IMR-90 (cell line): ENCODE data around the gene SLC13A1. TPM values are rescaled to one million over a fixed set of nuclear protein-coding genes. Genes with fewer than 3 reads are reported as not detected.

Experiments
- ATAC-seq: fragments of 200-7000 bp; cut with Tn5 transposase; 2 replicates; pipeline ENCODE4 v1.9.1; 2020; ENCODE audit warnings: low read depth, mild to moderate bottlenecking, moderate library complexity
- BruUV-seq: library from RNA; stranded (reverse); fragments of 400-500 nt; replicated peaks from 2 replicates; lab custom pipeline; 2021; lab: Mats Ljungman, UMichigan
- CTCF ChIA-PET: fragments of 300-600 bp; formaldehyde crosslinking; extraction: SDS; loops from one replicate; lab custom pipeline; 2021; ENCODE audit warnings: antibody characterized with exemption; lab: Yijun Ruan, JAX
- POLR2A ChIA-PET: fragments of 300-600 bp; sonication (Branson Sonifier 250); formaldehyde crosslinking; loops from one replicate; lab custom pipeline; 2022; ENCODE audit warnings: antibody characterized with exemption; ENCODE audit not compliant: unreplicated experiment; lab: Charles Lee
- DNase-seq: peaks from one replicate; pipeline ENCODE4 v3.0.0; 2013
- H2AFZ ChIP-seq: replicated peaks from 2 replicates; pipeline ENCODE3; 2013; ENCODE audit warnings: low read length, mild to moderate bottlenecking; ENCODE audit not compliant: poor library complexity
- H2AK5ac ChIP-seq: 2 replicates; pipeline ENCODE4 v1.6.1; 2013; ENCODE audit warnings: low read depth, low read length, inconsistent platforms
- H2AK9ac ChIP-seq: replicated peaks from 2 replicates; pipeline ENCODE3; 2013; ENCODE audit warnings: mild to moderate bottlenecking, low read depth, low read length, moderate library complexity; ENCODE audit not compliant: poor library complexity
- H2BK120ac ChIP-seq: 2 replicates; pipeline ENCODE4 v1.6.1; 2013; ENCODE audit warnings: low read depth, low read length, inconsistent platforms
- H2BK15ac ChIP-seq: 3 replicates; pipeline ENCODE4 v1.6.1; 2013; ENCODE audit warnings: low read depth, low read length, inconsistent platforms
- H2BK20ac ChIP-seq: 2 replicates; pipeline ENCODE4 v1.6.1; 2013; ENCODE audit warnings: low read depth, mild to moderate bottlenecking, inconsistent platforms, low read length, moderate library complexity
- H2BK5ac ChIP-seq: 2 replicates; pipeline ENCODE4 v1.6.1; 2013; ENCODE audit warnings: mild to moderate bottlenecking, low read depth, low read length, inconsistent platforms; ENCODE audit not compliant: poor library complexity, severe bottlenecking
- H3K14ac ChIP-seq: replicated peaks from 2 replicates; pipeline ENCODE4 v1.6.1; 2013; ENCODE audit warnings: low read depth, low read length, inconsistent platforms
- H3K18ac ChIP-seq: 2 replicates; pipeline ENCODE4 v1.6.1; 2013; ENCODE audit warnings: low read depth, low read length, control low read depth
- H3K23ac ChIP-seq: 2 replicates; pipeline ENCODE4 v1.6.1; 2013; ENCODE audit warnings: low read depth, low read length, inconsistent platforms
- H3K27ac ChIP-seq: 2 replicates; pipeline ENCODE4 v1.5.1; 2013; ENCODE audit warnings: mild to moderate bottlenecking, control low read depth, low read length; ENCODE audit not compliant: insufficient read depth
- H3K27me3 ChIP-seq: 2 replicates; pipeline ENCODE4 v1.6.1; 2013; ENCODE audit warnings: low read length; ENCODE audit not compliant: control insufficient read depth, insufficient read depth
- H3K36me3 ChIP-seq: 2 replicates; pipeline ENCODE4 v1.6.1; 2013; ENCODE audit warnings: low read length, mixed read lengths; ENCODE audit not compliant: control insufficient read depth, insufficient read depth
- H3K4ac ChIP-seq: 2 replicates; pipeline ENCODE4 v1.6.1; 2013; ENCODE audit warnings: low read depth, low read length, inconsistent platforms
- H3K4me1 ChIP-seq: 2 replicates; pipeline ENCODE4 v1.6.1; 2013; ENCODE audit warnings: low read length, mixed read lengths; ENCODE audit not compliant: control insufficient read depth, insufficient read depth
- H3K4me2 ChIP-seq: 2 replicates; pipeline ENCODE4 v1.6.1; 2013; ENCODE audit warnings: low read depth, mild to moderate bottlenecking, control low read depth, low read length, moderate library complexity
- H3K4me3 ChIP-seq: 2 replicates; pipeline ENCODE4 v1.5.1; 2013; ENCODE audit warnings: low read depth, mild to moderate bottlenecking, control low read depth, low read length, moderate library complexity; ENCODE audit not compliant: insufficient read depth
- H3K56ac ChIP-seq: 2 replicates; pipeline ENCODE4 v1.6.1; 2013; ENCODE audit warnings: low read length, inconsistent platforms; ENCODE audit not compliant: insufficient read depth; ENCODE audit errors: extremely low read depth
- H3K79me1 ChIP-seq, 2 experiments: 2 replicates each; pipeline ENCODE4 v1.6.1; 2013; ENCODE audit warnings: low read length in 2 of 2, inconsistent platforms in 1 of 2, low read depth in 1 of 2
- H3K9ac ChIP-seq: 2 replicates; pipeline ENCODE4 v1.6.1; 2013; ENCODE audit warnings: low read depth, low read length, control low read depth
- H3K9me1 ChIP-seq: 2 replicates; pipeline ENCODE4 v1.6.1; 2013; ENCODE audit warnings: low read length, inconsistent platforms; ENCODE audit not compliant: insufficient read depth
- H3K9me3 ChIP-seq: 2 replicates; pipeline ENCODE4 v1.6.1; 2013; ENCODE audit warnings: low read length; ENCODE audit not compliant: control insufficient read depth, insufficient read depth
- H4K20me1 ChIP-seq: 2 replicates; pipeline ENCODE4 v1.6.1; 2013; ENCODE audit warnings: low read length, inconsistent platforms; ENCODE audit not compliant: insufficient read depth
- H4K5ac ChIP-seq: 2 replicates; pipeline ENCODE4 v1.6.1; 2013; ENCODE audit warnings: mild to moderate bottlenecking, low read depth, low read length, control low read depth
- H4K8ac ChIP-seq, 2 experiments: 2 replicates each; pipeline ENCODE4 v1.6.1; 2013; ENCODE audit warnings: low read depth in 2 of 2, low read length in 2 of 2, control low read depth in 1 of 2, inconsistent platforms in 1 of 2
- H4K91ac ChIP-seq: 2 replicates; pipeline ENCODE4 v1.6.1; 2013; ENCODE audit warnings: low read depth, low read length, inconsistent platforms; ENCODE audit not compliant: insufficient read depth
- CHD1 ChIP-seq: IDR thresholded peaks from 2 replicates; pipeline ENCODE4 v1.6.1; 2012; ENCODE audit warnings: low read depth, low read length, improper control_type of control experiment
- SMC3 ChIP-seq: fragments of 150-350 bp; IDR thresholded peaks from 2 replicates; pipeline ENCODE4 v1.6.1; 2016; ENCODE audit warnings: low read depth, mild to moderate bottlenecking, antibody characterized with exemption, low read length, moderate library complexity
- WGBS, 2 experiments: methylation state at CpG; one replicate each; pipeline versions ENCODE4 v1.1.5 to v1.1.7; 2013; ENCODE audit warnings: missing lambda C conversion rate in 2 of 2; ENCODE audit not compliant: insufficient read length in 1 of 2; ENCODE audit errors: extremely low coverage in 2 of 2; 5-methylcytosine and 5-hydroxymethylcytosine counted together
- dilution Hi-C: fragments of 300-500 bp; cut with HindIII; formaldehyde crosslinking; loops from one replicate; pipeline ENCODE4 v1.14.3; 2018; ENCODE audit warnings: low sequenced_read_pairs; ENCODE audit not compliant: unreplicated experiment
- in situ Hi-C: fragments of 300-500 bp; cut with MboI; formaldehyde crosslinking; loops from 3 replicates; pipeline ENCODE4 v1.14.3; 2019; ENCODE audit warnings: low sequenced_read_pairs, inconsistent platforms, mixed read lengths
- intact Hi-C: fragments of 100-400 bp; cut with micrococcal nuclease; formaldehyde crosslinking; loops from 2 replicates; pipeline ENCODE4 v1.10.0; 2022
- polyA plus RNA-seq, 3 experiments: library from polyadenylated mRNA; depleted of rRNA; stranded (reverse); fragments of >200 nt; gene quantifications; 2 replicates each; pipeline ENCODE4 v1.2.3, GENCODE V29; 2012; ENCODE audit warnings: low replicate concordance in 1 of 3
- total RNA-seq: library from RNA; depleted of rRNA; stranded (reverse); fragments of >200 nt; gene quantifications from 2 replicates; pipeline ENCODE4 v1.2.3, GENCODE V29; 2012

Gene SLC13A1
- total and polyA plus RNA-seq, 2 of the 4 experiments (the other 2 are of a cell fraction), result not detected

GRCh38 chr7:123135960-123136359, 63.8 kb downstream of the SLC13A1 start:
- no CpG with 5 or more reads among the region's 1 CpG for WGBS, 2 experiments
- Histone ChIP-seq H2BK20ac (no peak overlapping the region), H3K56ac (no peak overlapping the region), H3K18ac (no peak overlapping the region), H2BK15ac (no peak overlapping the region), H3K4me3 (no peak overlapping the region), H3K9me1 (no peaks in the 10 kb centered on the region), H3K23ac (no peak overlapping the region), H2BK5ac (no peak overlapping the region), H3K27ac (no peak overlapping the region), H3K4me2 (no peak overlapping the region), H4K5ac (no peak overlapping the region), H3K4me1 (no peaks in the 10 kb centered on the region), H3K27me3 (no peaks in the 10 kb centered on the region), H3K14ac (no peak overlapping the region), H2BK120ac (no peak overlapping the region), H4K91ac (no peak overlapping the region), H4K20me1 (no peaks in the 10 kb centered on the region), H2AK9ac (no peak overlapping the region), H3K79me1 (no peaks in the 10 kb centered on the region), H3K9ac (no peak overlapping the region), H2AK5ac (no peak overlapping the region), H3K9me3 (0 out of 2 replicates have a peak, but pooled peaks cover 4% of the 10 kb centered on the region), H3K36me3 (no peaks in the 10 kb centered on the region), H3K4ac (no peak overlapping the region), H4K8ac (no peak overlapping the region), H2AFZ (no peak overlapping the region)
- DNase-seq (no peak), ATAC-seq (no peak)
- intact Hi-C loops (no loop called here), dilution Hi-C loops (no loop called here), in situ Hi-C loops (no loop called here)
- CTCF ChIA-PET, result no interaction called here
- no TSS peak for BruUV-seq
- TF ChIP-seq CHD1 (no peak), SMC3 (no peak)
- POLR2A ChIA-PET, result no interaction called here
